Measurements from ENCODE around the gene NLE1. TPM values are rescaled to one million over a fixed set of nuclear protein-coding genes. Genes with fewer than 3 reads are reported as not detected.
A peak's percentile ranks its signal among the peaks of the same experiment; 100 is the strongest.

The NLE1 gene
- polyA plus RNA-seq, 2 of the 4 experiments (the other 2 are of a cell fraction), result 19.3 to 29.7 TPM

GRCh38 chr17:35083071-35083470 is 59.0 kb downstream of the NLE1 start:
- TF ChIP-seq, protein P1, sequence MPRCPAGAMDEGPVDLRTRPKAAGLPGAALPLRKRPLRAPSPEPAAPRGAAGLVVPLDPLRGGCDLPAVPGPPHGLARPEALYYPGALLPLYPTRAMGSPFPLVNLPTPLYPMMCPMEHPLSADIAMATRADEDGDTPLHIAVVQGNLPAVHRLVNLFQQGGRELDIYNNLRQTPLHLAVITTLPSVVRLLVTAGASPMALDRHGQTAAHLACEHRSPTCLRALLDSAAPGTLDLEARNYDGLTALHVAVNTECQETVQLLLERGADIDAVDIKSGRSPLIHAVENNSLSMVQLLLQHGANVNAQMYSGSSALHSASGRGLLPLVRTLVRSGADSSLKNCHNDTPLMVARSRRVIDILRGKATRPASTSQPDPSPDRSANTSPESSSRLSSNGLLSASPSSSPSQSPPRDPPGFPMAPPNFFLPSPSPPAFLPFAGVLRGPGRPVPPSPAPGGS (IDR thresholded peaks at IDR 0.05), result no peak
- TF ChIP-seq NFE2L2 (conservative IDR thresholded peaks at IDR 0.05; ENCODE audit: low read length), result no peak
- TF ChIP-seq JUN (IDR thresholded peaks at IDR 0.05), result no peak
- TF ChIP-seq CHD4 (IDR thresholded peaks at IDR 0.05; ENCODE audit: borderline replicate concordance), result no peak
- TF ChIP-seq SREBF2 (IDR thresholded peaks at IDR 0.05), result no peak
- TF ChIP-seq, protein P2, sequence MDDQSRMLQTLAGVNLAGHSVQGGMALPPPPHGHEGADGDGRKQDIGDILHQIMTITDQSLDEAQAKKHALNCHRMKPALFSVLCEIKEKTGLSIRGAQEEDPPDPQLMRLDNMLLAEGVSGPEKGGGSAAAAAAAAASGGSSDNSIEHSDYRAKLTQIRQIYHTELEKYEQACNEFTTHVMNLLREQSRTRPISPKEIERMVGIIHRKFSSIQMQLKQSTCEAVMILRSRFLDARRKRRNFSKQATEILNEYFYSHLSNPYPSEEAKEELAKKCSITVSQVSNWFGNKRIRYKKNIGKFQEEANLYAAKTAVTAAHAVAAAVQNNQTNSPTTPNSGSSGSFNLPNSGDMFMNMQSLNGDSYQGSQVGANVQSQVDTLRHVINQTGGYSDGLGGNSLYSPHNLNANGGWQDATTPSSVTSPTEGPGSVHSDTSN (IDR thresholded peaks at IDR 0.05), result no peak
- no peak for TF ChIP-seq RAD21 (conservative IDR thresholded peaks at IDR 0.05 in 1 of 2, IDR thresholded peaks at IDR 0.05 in 1 of 2)
- Histone ChIP-seq H3K27ac (peak overlapping the region; percentile 88 to 96), H3K4me2 (peak overlapping the region; percentile 90), H3K4me1 (peaks cover 95% of the 10 kb centered on the region), H3K9me3 (no peaks in the 10 kb centered on the region), H3K4me3 (no peak overlapping the region; the same call in 2 of the 3 replicates)
- POLR2A ChIA-PET, result interaction anchor here (0.5 to 1.4 kb wide), 3 partner anchors 17 to 95 kb away, joined by 4 to 6 read pairs (median 5); partner anchors contain the start of gene RFFL
- DNase-seq (ENCODE audit: low read depth in 1 of 2, low spot score in 1 of 2), result no peak
- ATAC-seq, result no peak
- no peak for FAIRE-seq
- CTCF ChIA-PET, result interaction anchor here (0.8 to 2.2 kb wide), 7 partner anchors 10 to 84 kb away, joined by 3 to 15 read pairs (median 5); partner anchors contain the start of gene RAD51D
- 51% methylated on average over 2 of the region's 2 CpGs for whole genome bisulfite sequencing (ENCODE audit: missing lambda C conversion rate)

GRCh38 chr17:35082073-35082657 is 59.9 kb downstream of the NLE1 start:
- 9% methylated on average over 3 of the region's 3 CpGs for WGBS (ENCODE audit: missing lambda C conversion rate)
- FAIRE-seq (peak; percentile 72), ATAC-seq (no peak), DNase-seq (ENCODE audit: low read depth in 1 of 2, low spot score in 1 of 2) (no peak)
- no peaks in the 10 kb centered on the region for H3K9me3 ChIP-seq
- no peak overlapping the region; the same call in 2 of the 3 replicates for H3K4me3 ChIP-seq
- H3K4me1 ChIP-seq, result peaks cover 100% of the 10 kb centered on the region
- CTCF ChIA-PET, result interaction anchor here (1.1 to 2.7 kb wide), 6 partner anchors 9 to 83 kb away, joined by 3 to 15 read pairs (median 8); no protein-coding TSS in a partner anchor
- POLR2A ChIA-PET, result interaction anchor here (0.6 to 1.4 kb wide), 2 partner anchors 16 to 19 kb away, joined by 4 to 5 read pairs; partner anchors contain the start of gene RFFL
- peak overlapping the region; percentile 90 for H3K4me2 ChIP-seq
- TF ChIP-seq CEBPB (IDR thresholded peaks at IDR 0.05) (no peak), JUNB (IDR thresholded peaks at IDR 0.05) (0 out of 2 replicates have a peak, but pooled peaks have one; percentile 11), MAX (IDR thresholded peaks at IDR 0.05) (peak; percentile 40; the same call in 1 of the 2 replicates), JUN (IDR thresholded peaks at IDR 0.05) (0 out of 5 replicates have a peak, but pooled peaks of 1 of the 2 experiments have one; percentile 24), MAZ (IDR thresholded peaks at IDR 0.05; ENCODE audit: borderline replicate concordance, low read depth, low read length) (no peak), FOSL2 (IDR thresholded peaks at IDR 0.05) (0 out of 2 replicates have a peak, but pooled peaks have one; percentile 52), FOSL2 (CRISPR knock-in tag; IDR thresholded peaks at IDR 0.05) (peak; percentile 73)
- H3K27ac ChIP-seq, result peak overlapping the region; percentile 88 to 96

DNA sequence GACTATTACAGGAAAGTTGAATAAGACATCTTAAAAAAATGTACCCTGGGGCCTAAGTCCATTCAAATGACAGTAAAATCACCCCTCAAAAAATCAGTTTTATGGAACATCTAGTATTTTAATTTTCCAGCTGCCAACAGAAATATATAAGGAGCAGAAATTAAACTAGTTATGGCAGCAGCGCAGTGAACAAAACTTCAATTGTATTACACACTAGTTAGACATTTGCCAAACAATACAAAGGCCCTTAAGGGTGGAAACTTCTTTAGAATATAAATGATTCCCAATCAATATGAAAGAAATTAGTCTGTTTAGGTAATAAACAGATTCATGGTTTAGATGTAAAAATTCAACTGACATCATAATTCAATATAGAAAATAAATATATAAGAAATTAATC is 60.5 kb downstream of the NLE1 start:
- H3K4me1 ChIP-seq, result peaks cover 98% of the 10 kb centered on the region
- ChIA-PET CTCF (interaction anchor here (1.0 to 2.7 kb wide), 5 partner anchors 8 to 37 kb away, joined by 3 to 15 read pairs (median 5); no protein-coding TSS in a partner anchor), POLR2A (interaction anchor here (1.4 kb wide), 1 partner anchor 18 kb away, joined by 5 read pairs; the partner anchor contains the start of gene RFFL)
- no peak for TF ChIP-seq RFX5 (IDR thresholded peaks at IDR 0.05)
- no peak for TF ChIP-seq TP53 (CRISPR knock-in tag; IDR thresholded peaks at IDR 0.05)
- no peak for TF ChIP-seq BHLHE40 (IDR thresholded peaks at IDR 0.05; ENCODE audit: low read depth, low read length)
- no peak overlapping the region for H3K4me3 ChIP-seq
- peak overlapping the region; percentile 90 for H3K4me2 ChIP-seq
- H3K27ac ChIP-seq, result peak overlapping the region; percentile 88 to 96; a peak in 5 of 6 replicates
- DNase-seq (ENCODE audit: low read depth in 1 of 2, low spot score in 1 of 2) (no peak), FAIRE-seq (no peak), ATAC-seq (no peak)
- 86% methylated on average over 1 of the region's 1 CpG for WGBS (ENCODE audit: missing lambda C conversion rate)
- H3K9me3 ChIP-seq, result no peaks in the 10 kb centered on the region

- Histone ChIP-seq H3K4me1 (peaks cover 95% of the 10 kb centered on the region), H3K4me3 (no peak overlapping the region), H3K9me3 (no peaks in the 10 kb centered on the region), H3K4me2 (peak overlapping the region; percentile 90), H3K27ac (peak overlapping the region; percentile 88 to 96)
- ChIA-PET CTCF (interaction anchor here (0.9 to 2.7 kb wide), 8 partner anchors 8 to 83 kb away, joined by 3 to 13 read pairs (median 4); no protein-coding TSS in a partner anchor), POLR2A (interaction anchor here (2.3 kb wide), 1 partner anchor 17 kb away, joined by 10 read pairs; the partner anchor contains the start of gene RFFL)
- ATAC-seq (no peak), FAIRE-seq (no peak), DNase-seq (ENCODE audit: low read depth in 1 of 2, low spot score in 1 of 2) (no peak)
- 31% methylated on average over 1 of the region's 1 CpG for WGBS (ENCODE audit: missing lambda C conversion rate)
- TF ChIP-seq TFCP2L1 (CRISPR knock-in tag; IDR thresholded peaks at IDR 0.05) (no peak), SMC3 (IDR thresholded peaks at IDR 0.05) (no peak), HOXB13 (CRISPR knock-in tag; IDR thresholded peaks at IDR 0.05; ENCODE audit: low read depth) (no peak), RARB (CRISPR knock-in tag; IDR thresholded peaks at IDR 0.05) (no peak), ZNF302 (CRISPR knock-in tag; IDR thresholded peaks at IDR 0.05) (no peak), PHF8 (IDR thresholded peaks at IDR 0.05; ENCODE audit: borderline replicate concordance, low read depth) (no peak), RNF2 (IDR thresholded peaks at IDR 0.05; ENCODE audit: borderline replicate concordance, low read depth) (no peak), E2F6 (IDR thresholded peaks at IDR 0.05; ENCODE audit: borderline replicate concordance, low read depth) (no peak)
- TF ChIP-seq, protein P2 (IDR thresholded peaks at IDR 0.05), result no peak
Observed at GRCh38 chr17:35080536-35080935, 61.6 kb downstream of the NLE1 start.
